ENCODE data around the gene GFY. TPM values are rescaled to one million over a fixed set of nuclear protein-coding genes. Genes with fewer than 3 reads are reported as not detected.

Gene GFY
- total and polyA plus RNA-seq, 2 donors (not counting 3 experiments of a cell fraction or from before 2014, with no cell fraction given) = not detected

DNA sequence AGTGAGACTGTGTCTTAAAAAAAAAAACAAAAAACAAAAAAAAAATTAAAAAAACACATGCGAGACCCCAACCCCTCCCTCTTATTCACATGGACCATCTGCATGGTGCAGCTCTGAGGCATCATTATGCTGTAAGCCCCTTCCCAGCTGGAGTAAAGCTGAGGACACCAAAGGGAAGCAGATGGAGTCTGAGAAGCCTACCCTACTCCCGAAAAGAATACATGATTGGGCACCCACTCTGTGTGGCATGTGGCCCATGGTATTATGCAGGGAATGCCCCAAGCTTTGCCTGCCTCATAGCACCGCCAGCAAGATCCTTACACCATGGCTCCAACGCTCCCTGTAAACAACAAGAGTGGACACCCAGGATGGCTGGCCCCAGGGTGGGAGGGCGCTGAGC lies 6.7 kb upstream of the GFY start:
- Histone ChIP-seq H3K27me3 (ENCODE audit: control insufficient read depth in 2 of 2, insufficient read depth in 2 of 2, low read length in 2 of 2) (peaks cover 37 to 54% of the 10 kb centered on the region in 2 experiments), H4K20me1 (replicated peaks; ENCODE audit: control insufficient read depth, extremely low read depth, insufficient read depth, low read length) (no peaks in the 10 kb centered on the region), H3K36me3 (ENCODE audit: control insufficient read depth in 2 of 2, extremely low read depth in 1 of 2, insufficient read depth in 2 of 2, low read length in 2 of 2) (no peaks in the 10 kb centered on the region), H3K4me2 (ENCODE audit: insufficient read depth, low read length) (no peak overlapping the region), H3K9ac (replicated peaks; ENCODE audit: extremely low read depth, insufficient read depth, low read length) (no peak overlapping the region), H3K4me1 (ENCODE audit: control insufficient read depth, extremely low read depth, insufficient read depth, low read length) (no peaks in the 10 kb centered on the region), H3K27ac (ENCODE audit: insufficient read depth, low read depth, low read length) (no peak overlapping the region), H3K4me3 (replicated peaks in 1 of 3; ENCODE audit: insufficient read depth in 1 of 3, low read depth in 1 of 3, low read length in 3 of 3) (no peak overlapping the region), H2AFZ (ENCODE audit: low read depth, low read length) (no peak overlapping the region), H3K9me1 (replicated peaks; ENCODE audit: control insufficient read depth, extremely low read depth, insufficient read depth, low read length) (no peaks in the 10 kb centered on the region), H3K79me2 (ENCODE audit: control insufficient read depth, insufficient read depth, low read length) (no peaks in the 10 kb centered on the region), H3K9me3 (replicated peaks; ENCODE audit: control insufficient read depth, insufficient read depth, low read length) (no peaks in the 10 kb centered on the region)
- intact Hi-C loops (cut with micrococcal nuclease) (no loop called here), dilution Hi-C loops (cut with MboI; ENCODE audit: extremely low pct_ligation_motif_present, low sequenced_read_pairs) (no loop called here)
- ChIA-PET POLR2A (no interaction called here), CTCF (interaction anchor here (1.2 kb wide), 1 partner anchor 17 kb away, joined by 3 read pairs; no protein-coding TSS in a partner anchor)
- BruUV-seq (replicated peaks) = no TSS peak
- no peak for DNase-seq (ENCODE audit: low read depth, low spot score)
- no peak for FAIRE-seq
- no peak for TF ChIP-seq FOS (IDR thresholded peaks at IDR 0.05; ENCODE audit: borderline replicate concordance, insufficient read depth, low read length)
- TF ChIP-seq GATA2 (IDR thresholded peaks at IDR 0.05; ENCODE audit: insufficient read depth, insufficient read length, low read depth, low read length) = no peak
- TF ChIP-seq, protein P1, sequence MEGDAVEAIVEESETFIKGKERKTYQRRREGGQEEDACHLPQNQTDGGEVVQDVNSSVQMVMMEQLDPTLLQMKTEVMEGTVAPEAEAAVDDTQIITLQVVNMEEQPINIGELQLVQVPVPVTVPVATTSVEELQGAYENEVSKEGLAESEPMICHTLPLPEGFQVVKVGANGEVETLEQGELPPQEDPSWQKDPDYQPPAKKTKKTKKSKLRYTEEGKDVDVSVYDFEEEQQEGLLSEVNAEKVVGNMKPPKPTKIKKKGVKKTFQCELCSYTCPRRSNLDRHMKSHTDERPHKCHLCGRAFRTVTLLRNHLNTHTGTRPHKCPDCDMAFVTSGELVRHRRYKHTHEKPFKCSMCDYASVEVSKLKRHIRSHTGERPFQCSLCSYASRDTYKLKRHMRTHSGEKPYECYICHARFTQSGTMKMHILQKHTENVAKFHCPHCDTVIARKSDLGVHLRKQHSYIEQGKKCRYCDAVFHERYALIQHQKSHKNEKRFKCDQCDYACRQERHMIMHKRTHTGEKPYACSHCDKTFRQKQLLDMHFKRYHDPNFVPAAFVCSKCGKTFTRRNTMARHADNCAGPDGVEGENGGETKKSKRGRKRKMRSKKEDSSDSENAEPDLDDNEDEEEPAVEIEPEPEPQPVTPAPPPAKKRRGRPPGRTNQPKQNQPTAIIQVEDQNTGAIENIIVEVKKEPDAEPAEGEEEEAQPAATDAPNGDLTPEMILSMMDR (IDR thresholded peaks at IDR 0.05; ENCODE audit: extremely low read depth in 1 of 2, insufficient read depth in 1 of 2, low read depth in 1 of 2, low read length in 2 of 2) = no peak
- no peak for TF ChIP-seq JUN (IDR thresholded peaks at IDR 0.05; ENCODE audit: borderline replicate concordance, insufficient read depth, insufficient read length, low read depth)
- no peak for TF ChIP-seq EZH2 (IDR thresholded peaks at IDR 0.05; ENCODE audit: borderline replicate concordance, low read depth, low read length, severe bottlenecking)
- no peak for TF ChIP-seq POLR2A (IDR thresholded peaks at IDR 0.05; ENCODE audit: low read depth, low read length)
- TF ChIP-seq MYC (IDR thresholded peaks at IDR 0.05; ENCODE audit: low read depth, low read length) = no peak

Measured in endothelial cell of umbilical vein (primary cell).